ENCODE measurements around the gene SLC48A1. TPM values are rescaled to one million over a fixed set of nuclear protein-coding genes. Genes with fewer than 3 reads are reported as not detected.

SLC48A1 gene
- polyA plus RNA-seq, 3 donors: 9.4 to 19.6 (median 15.8) TPM

DNA sequence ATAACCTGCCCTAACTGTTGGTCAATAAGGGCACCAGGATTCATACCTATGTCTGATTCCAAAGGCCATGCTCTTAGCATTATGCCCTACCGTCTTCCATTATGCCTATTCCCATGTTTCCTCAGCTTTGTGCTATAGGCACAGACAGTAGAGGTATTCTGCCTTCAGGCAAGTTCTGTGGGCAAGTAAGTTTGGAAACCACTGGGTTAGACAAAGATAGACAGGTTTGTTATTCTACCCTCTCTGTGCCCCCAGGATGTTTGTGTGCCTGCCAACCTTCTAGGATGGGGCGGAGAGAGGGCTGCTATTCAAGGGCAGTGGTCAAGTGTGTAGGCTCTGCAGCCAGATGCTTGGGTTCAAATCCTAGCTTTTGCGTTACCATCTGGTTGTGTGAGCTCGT, 18.9 kb upstream of the SLC48A1 start:
- Histone ChIP-seq H3K9ac (ENCODE audit: insufficient read depth, low read length, poor library complexity, severe bottlenecking) (no peak overlapping the region), H4K20me1 (ENCODE audit: insufficient read depth, low read length) (no peaks in the 10 kb centered on the region), H2AFZ (ENCODE audit: insufficient read depth, low read depth, low read length, poor library complexity, severe bottlenecking) (no peak overlapping the region), H3K27ac (ENCODE audit: low read depth in 1 of 2, low read length in 2 of 2) (no peak overlapping the region), H3K4me2 (replicated peaks; ENCODE audit: extremely low read depth, low read length, poor library complexity, severe bottlenecking) (no peak overlapping the region), H3K4me1 (ENCODE audit: control insufficient read depth in 1 of 2, insufficient read depth in 2 of 2, low read length in 2 of 2) (peaks cover 22 to 43% of the 10 kb centered on the region in 2 donors), H3K79me2 (ENCODE audit: insufficient read depth, low read length) (no peaks in the 10 kb centered on the region), H3K4me3 (replicated peaks in 1 of 3; ENCODE audit: low read depth in 2 of 3, low read length in 3 of 3) (no peak overlapping the region), H3K9me3 (replicated peaks in 1 of 2; ENCODE audit: control insufficient read depth in 1 of 2, insufficient read depth in 1 of 2, low read length in 2 of 2) (no peaks in the 10 kb centered on the region), H3K36me3 (replicated peaks in 1 of 2; ENCODE audit: control insufficient read depth in 1 of 2, insufficient read depth in 2 of 2, low read length in 2 of 2) (no peaks in the 10 kb centered on the region), H3K27me3 (ENCODE audit: control insufficient read depth in 2 of 2, insufficient read depth in 2 of 2, low read length in 2 of 2) (no peaks in the 10 kb centered on the region)
- Mint-ChIP-seq H3K4me3 (no peak overlapping the region), H3K9me3 (no peaks in the 10 kb centered on the region), H3K4me1 (peaks cover 41% of the 10 kb centered on the region), H3K27me3 (ENCODE audit: low read depth in 3 of 3) (peaks cover 5 to 14% (median 10%) of the 10 kb centered on the region in 3 donors), H3K36me3 (no peaks in the 10 kb centered on the region), H3K27ac (no peak overlapping the region)
- TF ChIP-seq, protein P1, sequence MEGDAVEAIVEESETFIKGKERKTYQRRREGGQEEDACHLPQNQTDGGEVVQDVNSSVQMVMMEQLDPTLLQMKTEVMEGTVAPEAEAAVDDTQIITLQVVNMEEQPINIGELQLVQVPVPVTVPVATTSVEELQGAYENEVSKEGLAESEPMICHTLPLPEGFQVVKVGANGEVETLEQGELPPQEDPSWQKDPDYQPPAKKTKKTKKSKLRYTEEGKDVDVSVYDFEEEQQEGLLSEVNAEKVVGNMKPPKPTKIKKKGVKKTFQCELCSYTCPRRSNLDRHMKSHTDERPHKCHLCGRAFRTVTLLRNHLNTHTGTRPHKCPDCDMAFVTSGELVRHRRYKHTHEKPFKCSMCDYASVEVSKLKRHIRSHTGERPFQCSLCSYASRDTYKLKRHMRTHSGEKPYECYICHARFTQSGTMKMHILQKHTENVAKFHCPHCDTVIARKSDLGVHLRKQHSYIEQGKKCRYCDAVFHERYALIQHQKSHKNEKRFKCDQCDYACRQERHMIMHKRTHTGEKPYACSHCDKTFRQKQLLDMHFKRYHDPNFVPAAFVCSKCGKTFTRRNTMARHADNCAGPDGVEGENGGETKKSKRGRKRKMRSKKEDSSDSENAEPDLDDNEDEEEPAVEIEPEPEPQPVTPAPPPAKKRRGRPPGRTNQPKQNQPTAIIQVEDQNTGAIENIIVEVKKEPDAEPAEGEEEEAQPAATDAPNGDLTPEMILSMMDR (IDR thresholded peaks at IDR 0.05): no peak
- 100% methylated on average over 1 of the region's 4 CpGs for WGBS (ENCODE audit: insufficient coverage)
- intact Hi-C loops (cut with micrococcal nuclease): no loop called here
- no peak for DNase-seq

GRCh38 chr12:47754881-47755280, 18.2 kb upstream of the SLC48A1 start:
- 71% methylated on average over 2 of the region's 3 CpGs for WGBS (ENCODE audit: insufficient coverage)
- TF ChIP-seq, protein P1 (IDR thresholded peaks at IDR 0.05): no peak
- Histone ChIP-seq H3K4me3 (replicated peaks in 1 of 3; ENCODE audit: low read depth in 2 of 3, low read length in 3 of 3) (no peak overlapping the region), H3K79me2 (ENCODE audit: insufficient read depth, low read length) (no peaks in the 10 kb centered on the region), H4K20me1 (ENCODE audit: insufficient read depth, low read length) (no peaks in the 10 kb centered on the region), H3K4me2 (replicated peaks; ENCODE audit: extremely low read depth, low read length, poor library complexity, severe bottlenecking) (no peak overlapping the region), H2AFZ (ENCODE audit: insufficient read depth, low read depth, low read length, poor library complexity, severe bottlenecking) (no peak overlapping the region), H3K9ac (ENCODE audit: insufficient read depth, low read length, poor library complexity, severe bottlenecking) (no peak overlapping the region), H3K27ac (ENCODE audit: low read depth in 1 of 2, low read length in 2 of 2) (no peak overlapping the region), H3K4me1 (ENCODE audit: control insufficient read depth in 1 of 2, insufficient read depth in 2 of 2, low read length in 2 of 2) (peaks cover 29 to 50% of the 10 kb centered on the region in 2 donors), H3K36me3 (replicated peaks in 1 of 2; ENCODE audit: control insufficient read depth in 1 of 2, insufficient read depth in 2 of 2, low read length in 2 of 2) (no peaks in the 10 kb centered on the region), H3K27me3 (ENCODE audit: control insufficient read depth in 2 of 2, insufficient read depth in 2 of 2, low read length in 2 of 2) (no peaks in the 10 kb centered on the region), H3K9me3 (replicated peaks in 1 of 2; ENCODE audit: control insufficient read depth in 1 of 2, insufficient read depth in 1 of 2, low read length in 2 of 2) (no peaks in the 10 kb centered on the region)
- H3K27me3 Mint-ChIP-seq (ENCODE audit: low read depth in 3 of 3): peaks cover 5 to 16% (median 11%) of the 10 kb centered on the region in 3 donors
- H3K36me3 Mint-ChIP-seq: no peaks in the 10 kb centered on the region
- intact Hi-C loops (cut with micrococcal nuclease): no loop called here
- no peaks in the 10 kb centered on the region for H3K9me3 Mint-ChIP-seq
- no peak for DNase-seq
- no peak overlapping the region for H3K4me3 Mint-ChIP-seq
- no peak overlapping the region for H3K27ac Mint-ChIP-seq
- H3K4me1 Mint-ChIP-seq: peaks cover 42% of the 10 kb centered on the region

All from CD14-positive monocyte (primary cell).